ENCODE results near the gene MTRF1L. TPM values are rescaled to one million over a fixed set of nuclear protein-coding genes. Genes with fewer than 3 reads are reported as not detected.
"Not testable (repeated sequence)": the region's sequence is repeated elsewhere in the genome, so short reads cannot be mapped to it uniquely, and the experiment has no call there.

The MTRF1L gene
- total RNA-seq, 1 donor from 2014 or later: 23.8 TPM

GRCh38 chr6:153015094-153015640 is 12.7 kb upstream of the MTRF1L start:
- intact Hi-C loops (cut with DNase I): no loop called here
- DNase-seq (ENCODE audit: low spot score): no peak

GRCh38 chr6:153013438-153013837 is 10.9 kb upstream of the MTRF1L start:
- intact Hi-C loops (cut with DNase I): no loop called here
- no peak for DNase-seq (ENCODE audit: low spot score)

- intact Hi-C loops (cut with DNase I): no loop called here
- DNase-seq (ENCODE audit: low spot score): no peak
These were observed 10.3 kb upstream of the MTRF1L start for GRCh38 chr6:153012856-153013255.

GRCh38 chr6:153003366-153003690 is 819 bp upstream of the MTRF1L start:
- no peak for DNase-seq (ENCODE audit: low spot score)

GRCh38 chr6:153001767-153002612 is 519 bp downstream of the MTRF1L start:
- intact Hi-C loops (cut with DNase I): loop anchor here (2.0 kb wide), 1 partner anchor 19 kb away; the partner anchor contains the start of gene FBXO5
- no peak for DNase-seq (ENCODE audit: low spot score)

More at GRCh38 chr6:153003366-153003690, 819 bp upstream of the MTRF1L start:
- intact Hi-C loops (cut with DNase I): loop anchor here (2.0 kb wide), 1 partner anchor 21 kb away; the partner anchor contains the start of gene FBXO5

- intact Hi-C loops (cut with DNase I); DNase-seq (ENCODE audit: low spot score): not testable (repeated sequence)
These were observed 1.7 kb downstream of the MTRF1L start for GRCh38 chr6:153000790-153001189.

GRCh38 chr6:153000243-153000642 is 2.3 kb downstream of the MTRF1L start:
- DNase-seq (ENCODE audit: low spot score): no peak
- intact Hi-C loops (cut with DNase I): no loop called here

- DNase-seq (ENCODE audit: low spot score); intact Hi-C loops (cut with DNase I): not testable (repeated sequence)
These were observed 3.0 kb downstream of the MTRF1L start for GRCh38 chr6:152999538-152999937.

- intact Hi-C loops (cut with DNase I): no loop called here
- DNase-seq (ENCODE audit: low spot score): no peak
These were observed 8.7 kb downstream of the MTRF1L start for GRCh38 chr6:152993847-152994246.

- intact Hi-C loops (cut with DNase I): no loop called here
- no peak for DNase-seq (ENCODE audit: low spot score)
These were observed 9.1 kb downstream of the MTRF1L start for GRCh38 chr6:152993431-152993830.

GRCh38 chr6:152986978-152987377 is 15.5 kb downstream of the MTRF1L start:
- no peak for DNase-seq (ENCODE audit: low spot score)

GRCh38 chr6:152985300-152985699 is 17.2 kb downstream of the MTRF1L start:
- intact Hi-C loops (cut with DNase I); DNase-seq (ENCODE audit: low spot score): not testable (repeated sequence)

More at GRCh38 chr6:152986978-152987377, 15.5 kb downstream of the MTRF1L start:
- intact Hi-C loops (cut with DNase I): no loop called here

GRCh38 chr6:152984513-152984872 is 18.0 kb downstream of the MTRF1L start:
- intact Hi-C loops (cut with DNase I): no loop called here
- DNase-seq (ENCODE audit: low spot score): no peak

GRCh38 chr6:152983637-152984512 is 18.6 kb downstream of the MTRF1L start:
- intact Hi-C loops (cut with DNase I): loop anchor here (2.0 kb wide), 1 partner anchor 19 kb away; the partner anchor contains the start of gene MTRF1L
- DNase-seq (ENCODE audit: low spot score): peak; percentile 88

GRCh38 chr6:152982904-152983636 is 19.4 kb downstream of the MTRF1L start, which contains the start of gene FBXO5:
TSS of gene FBXO5 (minus strand) at chr6:152983041. CDS start at chr6:152982959, 82 bp downstream.
- DNase-seq (ENCODE audit: low spot score): peak; percentile 99
- intact Hi-C loops (cut with DNase I): loop anchor here (2.0 kb wide), 1 partner anchor 20 kb away; the partner anchor contains the start of gene MTRF1L

- no peak for DNase-seq (ENCODE audit: low spot score)
- intact Hi-C loops (cut with DNase I): loop anchor here (2.0 kb wide), 1 partner anchor 21 kb away; the partner anchor contains the start of gene MTRF1L
These were observed 20.3 kb downstream of the MTRF1L start for GRCh38 chr6:152981989-152982903.

GRCh38 chr6:152981219-152981618 is 21.3 kb downstream of the MTRF1L start:
- intact Hi-C loops (cut with DNase I): no loop called here

GRCh38 chr6:152980656-152981055 is 21.9 kb downstream of the MTRF1L start:
- intact Hi-C loops (cut with DNase I): no loop called here
- DNase-seq (ENCODE audit: low spot score): no peak

More at GRCh38 chr6:152981219-152981618, 21.3 kb downstream of the MTRF1L start:
- DNase-seq (ENCODE audit: low spot score): no peak
